Posterior vena cava (tissue), 2 donors: ENCODE data around the gene TIPARP. TPM values are rescaled to one million over a fixed set of nuclear protein-coding genes. Genes with fewer than 3 reads are reported as not detected.
"Not testable (repeated sequence)": the region's sequence is repeated elsewhere in the genome, so short reads cannot be mapped to it uniquely, and the experiment has no call there.

Source experiments
- DNase-seq: peaks from one replicate; pipeline ENCODE4 v3.0.0-alpha.2; 2020; ENCODE audit warnings: low spot score
- intact Hi-C, 2 donors: fragments of 100-400 bp; cut with DNase I; formaldehyde crosslinking; loops; one replicate each; pipeline versions ENCODE4 v1.14.1 to v1.14.2; 2022 to 2023
- total RNA-seq, 2 donors: library from RNA; stranded (reverse); fragmentation: NEBNext Ultra II Directional; extraction: Animal tissue kit (Norgen Biotek cat#: 25700); gene quantifications; one replicate each; pipeline ENCODE4 v1.2.1, GENCODE V29; 2021
- donor health status: DM: yes; HTN: yes; CAD: no.
- donor health status: DM: yes; HTN: yes; CAD: no.

Gene TIPARP
- total RNA-seq, 2 donors from 2014 or later = 26.5 to 30.2 TPM

- intact Hi-C loops = no loop called here
- DNase-seq = no peak
Observed at GRCh38 chr3:156693166-156693565, 18.8 kb downstream of the TIPARP start.

GRCh38 chr3:156694536-156694935, 20.1 kb downstream of the TIPARP start:
- DNase-seq = no peak
- intact Hi-C loops = no loop called here

- no peak for DNase-seq
- intact Hi-C loops = no loop called here
Observed at GRCh38 chr3:156702367-156702766, 28.0 kb downstream of the TIPARP start.

- DNase-seq = no peak
- intact Hi-C loops = loop anchor here in 1 of 2 donors (1.0 kb wide), 1 partner anchor 37 kb away; no protein-coding TSS in a partner anchor
Observed at GRCh38 chr3:156704370-156705036, 30.1 kb downstream of the TIPARP start.

GRCh38 chr3:156705761-156706616, 31.6 kb downstream of the TIPARP start:
- intact Hi-C loops = no loop called here
- DNase-seq = no peak

- no peak for DNase-seq
- intact Hi-C loops = no loop called here
Observed at GRCh38 chr3:156707588-156707987, 33.2 kb downstream of the TIPARP start.

- intact Hi-C loops = no loop called here
- DNase-seq = no peak
Observed at GRCh38 chr3:156710429-156710828, 36.0 kb downstream of the TIPARP start.

- intact Hi-C loops = no loop called here
- no peak for DNase-seq
Observed at GRCh38 chr3:156711113-156711512, 36.7 kb downstream of the TIPARP start.

- DNase-seq, intact Hi-C loops: not testable (repeated sequence)
Observed at GRCh38 chr3:156711944-156712343, 37.6 kb downstream of the TIPARP start.

- intact Hi-C loops = no loop called here
- DNase-seq = no peak
Observed at GRCh38 chr3:156716105-156716862, 41.9 kb downstream of the TIPARP start.

- no peak for DNase-seq
- intact Hi-C loops = no loop called here
Observed at GRCh38 chr3:156718622-156719306, 44.4 kb downstream of the TIPARP start.

- no peak for DNase-seq
- intact Hi-C loops = no loop called here
Observed at GRCh38 chr3:156720826-156721225, 46.4 kb downstream of the TIPARP start.

- no peak for DNase-seq
- intact Hi-C loops = no loop called here
Observed at GRCh38 chr3:156721687-156722618, 47.6 kb downstream of the TIPARP start.

GRCh38 chr3:156723182-156723619, 48.8 kb downstream of the TIPARP start:
- intact Hi-C loops = no loop called here
- no peak for DNase-seq

GRCh38 chr3:156725682-156726081, 51.3 kb downstream of the TIPARP start:
- intact Hi-C loops = no loop called here
- DNase-seq = no peak

- intact Hi-C loops = no loop called here
- no peak for DNase-seq
Observed at GRCh38 chr3:156726456-156726855, 52.1 kb downstream of the TIPARP start.

- intact Hi-C loops = no loop called here
- no peak for DNase-seq
Observed at GRCh38 chr3:156727519-156728205, 53.3 kb downstream of the TIPARP start.
